GM23338 (cell line): ENCODE data around the gene AXIN1.

Experiments
- CTCF ChIP-seq, 2 experiments: fragments of 200-600 bp in 1 of 2; sonication (generic) in 1 of 2; conservative IDR thresholded peaks; 2 replicates each; pipeline versions ENCODE4 v1.5.1 to v1.6.1; 2016 to 2017; ENCODE audit warnings: antibody characterized with exemption in 2 of 2, low read depth in 2 of 2, mild to moderate bottlenecking in 2 of 2, moderate library complexity in 1 of 2
- EZH2phosphoT487 ChIP-seq: fragments of 200-600 bp; sonication (generic); IDR thresholded peaks from one replicate; pipeline ENCODE4 v1.8.1; 2018; ENCODE audit warnings: antibody characterized with exemption; ENCODE audit not compliant: unreplicated experiment
- JUNB ChIP-seq: IDR thresholded peaks from one replicate; pipeline ENCODE4 v1.6.1; 2016; ENCODE audit warnings: antibody characterized with exemption; ENCODE audit not compliant: unreplicated experiment
- ZNF114 ChIP-seq: fragments of 250-450 bp; sonication (Bioruptor Pico); IDR thresholded peaks from 2 replicates; pipeline ENCODE4 v1.5.0; 2020; ENCODE audit warnings: mild to moderate bottlenecking, moderate library complexity

GRCh38 chr16:363110-363765 lies 10.7 kb upstream of the AXIN1 start:
- TF ChIP-seq CTCF (conservative IDR thresholded peaks at IDR 0.05; ENCODE audit: low read depth in 2 of 2) (no peak), EZH2phosphoT487 (no peak), JUNB (no peak), ZNF114 (CRISPR knock-in tag) (no peak)
